Coronary artery (tissue), 2 donors: ENCODE results near the gene HNF4A.

Source experiments
- DNase-seq: peaks from one replicate; pipeline ENCODE4 v3.0.0-alpha.2; 2017; ENCODE audit warnings: low spot score
- H3K27ac ChIP-seq, 2 donors: fragments of 200-600 bp; sonication (generic); one replicate each; pipeline ENCODE4 v1.5.1; 2016 to 2019
- H3K4me3 ChIP-seq: fragments of 200-600 bp; sonication (generic); 2 replicates; pipeline ENCODE4 v1.5.1; 2016; ENCODE audit warnings: mild to moderate bottlenecking, moderate library complexity
- CTCF ChIP-seq: fragments of 200-600 bp; sonication (generic); IDR thresholded peaks from one replicate; pipeline ENCODE4 v1.5.1; 2019; ENCODE audit warnings: antibody characterized with exemption

The HNF4A gene

GRCh38 chr20:44437497-44437896 is 82.0 kb downstream of the HNF4A start:
- Histone ChIP-seq H3K27ac (no peak overlapping the region), H3K4me3 (no peak overlapping the region)
- no peak for TF ChIP-seq CTCF
- no peak for DNase-seq

GRCh38 chr20:44438782-44439181 is 83.3 kb downstream of the HNF4A start:
- TF ChIP-seq CTCF = no peak
- Histone ChIP-seq H3K4me3 (no peak overlapping the region), H3K27ac (no peak overlapping the region)
- DNase-seq = no peak

- no peak for TF ChIP-seq CTCF
- DNase-seq = no peak
- Histone ChIP-seq H3K27ac (no peak overlapping the region), H3K4me3 (no peak overlapping the region)
Measured at GRCh38 chr20:44439318-44439717, 83.8 kb downstream of the HNF4A start.

GRCh38 chr20:44442298-44443070 is 87.0 kb downstream of the HNF4A start:
- no peak overlapping the region for H3K27ac ChIP-seq
- DNase-seq = no peak
- TF ChIP-seq CTCF = no peak
- no peak overlapping the region for H3K4me3 ChIP-seq

GRCh38 chr20:44445742-44446710 is 90.5 kb downstream of the HNF4A start:
- no peak overlapping the region for H3K4me3 ChIP-seq
- no peak for TF ChIP-seq CTCF
- no peak for DNase-seq
- no peak overlapping the region for H3K27ac ChIP-seq

- H3K4me3 ChIP-seq = no peak overlapping the region
- no peak for DNase-seq
- no peak for TF ChIP-seq CTCF
- H3K27ac ChIP-seq = no peak overlapping the region
Measured at GRCh38 chr20:44447827-44448419, 92.4 kb downstream of the HNF4A start.
